ENCODE data around the gene EBF3.

- TF ChIP-seq CTCF (IDR thresholded peaks at IDR 0.05) (no peak), EZH2phosphoT487 (IDR thresholded peaks at IDR 0.05) (no peak), EZH2 (IDR thresholded peaks at IDR 0.05) (no peak)
These were observed 154.6 kb downstream of the EBF3 start for GRCh38 chr10:129809431-129809830.
